HepG2 (cell line): ENCODE measurements around the gene TNFSF12. TPM values are rescaled to one million over a fixed set of nuclear protein-coding genes. Genes with fewer than 3 reads are reported as not detected.

Experiments used
- AKAP8 ChIP-seq: sonication (generic); formaldehyde crosslinking; IDR thresholded peaks from 2 replicates; pipeline ENCODE4 v1.5.1; 2020; ENCODE audit warnings: mild to moderate bottlenecking, missing genetic modification reagents
- ASH2L ChIP-seq: fragments of 300-600, 200-600 bp; sonication (generic); IDR thresholded peaks from 2 replicates; pipeline ENCODE4 v1.7.0; 2017; ENCODE audit warnings: low read depth, mild to moderate bottlenecking, moderate library complexity, mixed read lengths, low read length; ENCODE audit not compliant: insufficient read length
- ATF7-NPFF ChIP-seq: sonication (generic); formaldehyde crosslinking; IDR thresholded peaks from 2 replicates; pipeline ENCODE4 v1.8.1; 2023; ENCODE audit warnings: mild to moderate bottlenecking, low read depth, missing genetic modification reagents, moderate library complexity
- BCL6 ChIP-seq: IDR thresholded peaks from 2 replicates; pipeline ENCODE4 v1.6.1; 2016; ENCODE audit warnings: missing genetic modification reagents, missing compliant biosample characterization
- ETV5 ChIP-seq: IDR thresholded peaks from 2 replicates; pipeline ENCODE4 v1.6.1; 2018; ENCODE audit warnings: missing biosample characterization, missing genetic modification reagents, inconsistent platforms, borderline replicate concordance
- FOXO1 ChIP-seq: sonication (generic); formaldehyde crosslinking; IDR thresholded peaks from 2 replicates; pipeline ENCODE4 v1.4.0; 2020; ENCODE audit warnings: missing genetic modification reagents
- ISX ChIP-seq: sonication (generic); formaldehyde crosslinking; conservative IDR thresholded peaks from 2 replicates; pipeline ENCODE4 v1.5.0; 2020; ENCODE audit warnings: missing genetic modification reagents
- MEIS2 ChIP-seq: sonication (generic); formaldehyde crosslinking; IDR thresholded peaks from 2 replicates; pipeline ENCODE4 v1.9.0; 2021; ENCODE audit warnings: mild to moderate bottlenecking, missing genetic modification reagents
- NFE2L1 ChIP-seq: sonication (generic); formaldehyde crosslinking; IDR thresholded peaks from 2 replicates; pipeline ENCODE4 v1.4.0; 2020; ENCODE audit warnings: missing genetic modification reagents, mild to moderate bottlenecking, borderline replicate concordance
- PATZ1 ChIP-seq: sonication (generic); formaldehyde crosslinking; IDR thresholded peaks from 2 replicates; pipeline ENCODE4 v1.4.0; 2020; ENCODE audit warnings: missing genetic modification reagents
- PREB ChIP-seq: sonication (generic); formaldehyde crosslinking; IDR thresholded peaks from 2 replicates; pipeline ENCODE4 v1.4.0; 2020; ENCODE audit warnings: missing genetic modification reagents
- RFXAP ChIP-seq: sonication (generic); formaldehyde crosslinking; IDR thresholded peaks from 2 replicates; pipeline ENCODE4 v1.4.0; 2020; ENCODE audit warnings: missing genetic modification reagents, borderline replicate concordance
- RORA ChIP-seq: sonication (generic); formaldehyde crosslinking; IDR thresholded peaks from 2 replicates; pipeline ENCODE4 v1.5.0; 2020; ENCODE audit warnings: mild to moderate bottlenecking, missing genetic modification reagents, moderate library complexity
- THAP11 ChIP-seq: IDR thresholded peaks from 2 replicates; pipeline ENCODE4 v1.6.1; 2016; ENCODE audit warnings: missing biosample characterization, missing genetic modification reagents
- ZBTB3 ChIP-seq: sonication (generic); formaldehyde crosslinking; IDR thresholded peaks from 2 replicates; pipeline ENCODE4 v1.4.0; 2020; ENCODE audit warnings: low read depth, mild to moderate bottlenecking, moderate library complexity, missing genetic modification reagents, borderline replicate concordance
- ZBTB49 ChIP-seq: sonication (generic); formaldehyde crosslinking; IDR thresholded peaks from 2 replicates; pipeline ENCODE4 v1.4.0; 2020; ENCODE audit warnings: missing genetic modification reagents, borderline replicate concordance
- ZBTB8A ChIP-seq: sonication (generic); formaldehyde crosslinking; IDR thresholded peaks from 2 replicates; pipeline ENCODE4 v1.4.0; 2020; ENCODE audit warnings: mild to moderate bottlenecking, low read depth, missing genetic modification reagents, borderline replicate concordance
- ZIK1 ChIP-seq: sonication (generic); formaldehyde crosslinking; IDR thresholded peaks from 2 replicates; pipeline ENCODE4 v1.5.0; 2020; ENCODE audit warnings: mild to moderate bottlenecking, low read depth, missing genetic modification reagents, borderline replicate concordance
- ZKSCAN1 ChIP-seq: fragments of 150-350 bp; IDR thresholded peaks from 2 replicates; pipeline ENCODE4 v1.6.1; 2014; ENCODE audit warnings: low read length
- ZNF33A ChIP-seq: sonication (generic); formaldehyde crosslinking; IDR thresholded peaks from 2 replicates; pipeline ENCODE4 v1.5.1; 2020; ENCODE audit warnings: missing genetic modification reagents, mild to moderate bottlenecking, moderate library complexity, borderline replicate concordance
- ZNF354B ChIP-seq: sonication (generic); formaldehyde crosslinking; IDR thresholded peaks from 2 replicates; pipeline ENCODE4 v1.8.0; 2022; ENCODE audit warnings: mild to moderate bottlenecking, missing genetic modification reagents
- ZNF432 ChIP-seq: sonication (generic); formaldehyde crosslinking; IDR thresholded peaks from 2 replicates; pipeline ENCODE4 v1.5.0; 2020; ENCODE audit warnings: missing genetic modification reagents, mild to moderate bottlenecking, borderline replicate concordance
- ZNF629 ChIP-seq: sonication (generic); formaldehyde crosslinking; conservative IDR thresholded peaks from 2 replicates; pipeline ENCODE4 v1.5.0; 2020; ENCODE audit warnings: missing genetic modification reagents
- ZNF672 ChIP-seq: sonication (generic); formaldehyde crosslinking; IDR thresholded peaks from 2 replicates; pipeline ENCODE4 v1.8.1; 2022; ENCODE audit warnings: missing genetic modification reagents
- polyA plus RNA-seq, 8 experiments: library from polyadenylated mRNA; depleted of rRNA in 3 of 8; stranded (reverse) in 7 of 8; unstranded in 1 of 8; fragments of >200 nt; fragmentation: Illumina TruSeq in 4 of 8; extraction: Trizol in 4 of 8; gene quantifications; 2 replicates each; pipeline versions ENCODE4 v1.2.1 to v1.2.3, GENCODE V29; 2011 to 2016; ENCODE audit warnings: low read depth in 4 of 8, missing spikeins in 1 of 8, mixed read lengths in 1 of 8; ENCODE audit not compliant: insufficient read depth in 1 of 8
- total RNA-seq, 5 experiments: library from RNA; depleted of rRNA; stranded (reverse); fragments of >200 nt; fragmentation: Illumina TruSeq; extraction: Trizol; gene quantifications; 2 replicates each; pipeline ENCODE4 v1.2.3, GENCODE V29; 2016; ENCODE audit warnings: low read depth in 1 of 5

The TNFSF12 gene
- total and polyA plus RNA-seq, 2 of the 13 experiments (the other 11 are each of a cell fraction or from before 2014, with no cell fraction given), result 0.93 to 7.2 TPM

- no peak for TF ChIP-seq PREB
- TF ChIP-seq MEIS2 (CRISPR knock-in tag), result no peak; the same call in 1 of the 2 replicates
- no peak; the same call in 1 of the 2 replicates for TF ChIP-seq ZKSCAN1
- no peak for TF ChIP-seq ZBTB3
- 0 out of 2 replicates have a peak, but pooled peaks have one; percentile 37 for TF ChIP-seq ISX (CRISPR knock-in tag)
- peak; percentile 19; the same call in 1 of the 2 replicates for TF ChIP-seq ZBTB49 (CRISPR knock-in tag)
- TF ChIP-seq ZNF354B (CRISPR knock-in tag), result no peak
- no peak; the same call in 1 of the 2 replicates for TF ChIP-seq NFE2L1
- no peak; the same call in 1 of the 2 replicates for TF ChIP-seq FOXO1 (CRISPR knock-in tag)
- TF ChIP-seq ZIK1, result 0 out of 2 replicates have a peak, but pooled peaks have one; percentile 41
- peak; percentile 43 for TF ChIP-seq ZNF629 (CRISPR knock-in tag)
- peak; percentile 94 for TF ChIP-seq AKAP8
- TF ChIP-seq THAP11 (CRISPR knock-in tag), result peak; percentile 74; the same call in 1 of the 2 replicates
- TF ChIP-seq ZNF672 (CRISPR knock-in tag), result 0 out of 2 replicates have a peak, but pooled peaks have one; percentile 58
- peak; percentile 87 for TF ChIP-seq ZNF33A (CRISPR knock-in tag)
- peak; percentile 71 for TF ChIP-seq BCL6
- TF ChIP-seq RFXAP (CRISPR knock-in tag), result peak; percentile 78; the same call in 1 of the 2 replicates
- no peak for TF ChIP-seq RORA (CRISPR knock-in tag)
- no peak; the same call in 1 of the 2 replicates for TF ChIP-seq ATF7-NPFF (CRISPR knock-in tag)
- peak; percentile 69 for TF ChIP-seq PATZ1 (CRISPR knock-in tag)
- no peak for TF ChIP-seq ZNF432 (CRISPR knock-in tag)
- TF ChIP-seq ETV5 (CRISPR knock-in tag), result peak; percentile 82
- TF ChIP-seq ASH2L, result no peak
- no peak for TF ChIP-seq ZBTB8A
Measured at GRCh38 chr17:7579001-7579833, 30.4 kb downstream of the TNFSF12 start, which contains the start of gene CD68 (continued).
